Nephron (organoid): ENCODE measurements around the gene PAQR4.
A peak's percentile ranks its signal among the peaks of the same experiment; 100 is the strongest.

Source experiments
- H3K27ac Mint-ChIP-seq, 3 experiments: 2 replicates each; pipeline ENCODE4 v1.8.0; 2020; ENCODE audit warnings: mixed read lengths in 3 of 3, mild to moderate bottlenecking in 2 of 3, moderate library complexity in 1 of 3
- H3K27me3 Mint-ChIP-seq: 2 replicates; pipeline ENCODE4 v1.8.0; 2021; ENCODE audit warnings: low read depth, mild to moderate bottlenecking, moderate library complexity, mixed read lengths
- H3K36me3 Mint-ChIP-seq: 2 replicates; pipeline ENCODE4 v1.8.0; 2020; ENCODE audit warnings: low read depth, mixed read lengths
- H3K4me1 Mint-ChIP-seq: 2 replicates; pipeline ENCODE4 v1.8.0; 2020; ENCODE audit warnings: mixed read lengths
- H3K4me3 Mint-ChIP-seq, 3 experiments: 2 replicates each; pipeline ENCODE4 v1.8.0; 2020; ENCODE audit warnings: mild to moderate bottlenecking in 3 of 3, mixed read lengths in 3 of 3, moderate library complexity in 2 of 3
- H3K9me3 Mint-ChIP-seq: 2 replicates; pipeline ENCODE4 v1.8.0; 2020; ENCODE audit warnings: mixed read lengths
- CTCF ChIP-seq, 3 experiments: fragments of 200-600 bp; sonication (generic); IDR thresholded peaks; one replicate each; pipeline ENCODE4 v1.5.0; 2021; ENCODE audit warnings: antibody characterized with exemption in 3 of 3; ENCODE audit not compliant: unreplicated experiment in 3 of 3

Gene PAQR4

GRCh38 chr16:2983706-2984136, 14.6 kb downstream of the PAQR4 start:
- Mint-ChIP-seq H3K36me3 (no peaks in the 10 kb centered on the region), H3K4me3 (peak overlapping the region; percentile 49 to 63 (median 50)), H3K9me3 (no peaks in the 10 kb centered on the region), H3K27ac (no peak overlapping the region), H3K27me3 (peaks cover 8% of the 10 kb centered on the region), H3K4me1 (peaks cover 17% of the 10 kb centered on the region)
- peak; percentile 97 to 99 (median 98) for TF ChIP-seq CTCF (IDR thresholded peaks at IDR 0.05; ENCODE audit: unreplicated experiment in 3 of 3)

DNA sequence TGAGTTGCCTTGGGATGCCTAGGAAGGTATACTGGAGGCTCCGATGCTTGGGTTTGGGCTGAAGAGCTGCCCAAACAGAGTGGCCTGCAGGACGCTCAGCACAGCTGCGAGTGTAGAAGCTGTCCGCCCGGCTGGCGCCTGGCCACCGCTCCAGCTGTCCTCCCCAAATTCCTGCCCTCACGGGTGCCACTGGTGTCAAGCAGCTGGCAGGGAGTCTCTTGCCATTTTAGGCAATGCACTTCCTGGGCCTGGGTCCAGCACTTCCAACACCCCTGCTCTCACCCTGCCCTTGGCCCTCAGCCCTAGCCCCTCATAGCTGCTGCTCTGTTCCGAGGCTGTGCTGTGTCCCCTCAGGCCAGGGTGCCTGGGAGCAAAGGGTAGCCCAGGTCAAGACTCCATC, 16.3 kb downstream of the PAQR4 start:
- Mint-ChIP-seq H3K36me3 (no peaks in the 10 kb centered on the region), H3K4me3 (no peak overlapping the region), H3K27ac (no peak overlapping the region), H3K9me3 (no peaks in the 10 kb centered on the region), H3K27me3 (peaks cover 8% of the 10 kb centered on the region), H3K4me1 (peaks cover 17% of the 10 kb centered on the region)
- TF ChIP-seq CTCF (IDR thresholded peaks at IDR 0.05; ENCODE audit: unreplicated experiment in 3 of 3) = no peak

- Mint-ChIP-seq H3K4me3 (no peak overlapping the region), H3K36me3 (no peaks in the 10 kb centered on the region)
Measured at GRCh38 chr16:2985893-2986355, 16.8 kb downstream of the PAQR4 start.

DNA sequence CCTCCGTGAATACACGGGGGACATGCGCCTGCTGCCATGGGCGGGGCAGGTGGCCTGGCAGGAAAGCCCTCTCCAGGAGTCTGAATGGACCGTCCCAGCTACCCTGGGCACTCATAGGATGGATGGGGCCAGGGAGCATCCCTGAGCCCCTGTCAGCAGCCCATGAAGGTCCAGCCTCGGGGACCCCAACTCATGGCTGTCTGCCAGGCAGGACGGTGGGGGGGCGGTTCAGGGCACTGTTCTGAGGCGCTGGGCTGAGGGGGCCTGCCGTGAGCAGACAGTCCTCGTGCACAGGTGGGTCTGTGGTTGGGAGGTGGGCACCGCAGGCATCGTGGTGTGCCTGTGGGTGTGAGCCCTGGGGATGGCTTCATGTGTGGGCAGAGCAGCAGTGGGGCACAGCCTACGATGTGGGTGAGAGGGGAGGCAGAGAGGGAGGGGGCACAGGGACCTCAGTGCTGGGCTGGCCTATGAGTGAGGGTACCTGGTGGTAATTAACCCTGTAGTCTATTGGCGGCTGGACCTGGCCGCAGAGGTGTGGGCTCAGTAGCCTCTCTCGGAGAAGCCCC, 17.6 kb downstream of the PAQR4 start:
- Mint-ChIP-seq H3K9me3 (no peaks in the 10 kb centered on the region), H3K27me3 (peaks cover 5% of the 10 kb centered on the region), H3K4me1 (peaks cover 9% of the 10 kb centered on the region), H3K36me3 (no peaks in the 10 kb centered on the region), H3K27ac (peak overlapping the region in 1 of 3 experiments; percentile 35), H3K4me3 (no peak overlapping the region)
- TF ChIP-seq CTCF (IDR thresholded peaks at IDR 0.05; ENCODE audit: unreplicated experiment in 3 of 3) = no peak

More at GRCh38 chr16:2985893-2986355, 16.8 kb downstream of the PAQR4 start:
- no peak for TF ChIP-seq CTCF (IDR thresholded peaks at IDR 0.05; ENCODE audit: unreplicated experiment in 3 of 3)
- H3K4me1 Mint-ChIP-seq = peaks cover 17% of the 10 kb centered on the region
- no peaks in the 10 kb centered on the region for H3K9me3 Mint-ChIP-seq
- H3K27ac Mint-ChIP-seq = no peak overlapping the region
- peaks cover 8% of the 10 kb centered on the region for H3K27me3 Mint-ChIP-seq

GRCh38 chr16:2987286-2987685, 18.1 kb downstream of the PAQR4 start:
- H3K9me3 Mint-ChIP-seq = no peaks in the 10 kb centered on the region
- no peaks in the 10 kb centered on the region for H3K36me3 Mint-ChIP-seq
- H3K4me1 Mint-ChIP-seq = peaks cover 3% of the 10 kb centered on the region
- H3K4me3 Mint-ChIP-seq = peak overlapping the region in 1 of 3 experiments; percentile 63
- no peak overlapping the region for H3K27ac Mint-ChIP-seq
- TF ChIP-seq CTCF (IDR thresholded peaks at IDR 0.05; ENCODE audit: unreplicated experiment in 3 of 3) = no peak
- H3K27me3 Mint-ChIP-seq = peaks cover 3% of the 10 kb centered on the region

- Mint-ChIP-seq H3K4me3 (peak overlapping the region in 2 of 3 experiments; percentile 55 to 63), H3K9me3 (no peaks in the 10 kb centered on the region), H3K4me1 (no peaks in the 10 kb centered on the region), H3K36me3 (no peaks in the 10 kb centered on the region), H3K27me3 (peaks cover 3% of the 10 kb centered on the region), H3K27ac (no peak overlapping the region)
- TF ChIP-seq CTCF (IDR thresholded peaks at IDR 0.05; ENCODE audit: unreplicated experiment in 3 of 3) = no peak
Measured at GRCh38 chr16:2987833-2988232, 18.7 kb downstream of the PAQR4 start.
